GM20431 (cell line): ENCODE results near the gene TBX5.

Source experiments
- in situ Hi-C: fragments of 300-500 bp; cut with MseI, MboI; formaldehyde crosslinking; loops from one replicate; pipeline ENCODE4 v1.15.0; 2020; ENCODE audit warnings: low sequenced_read_pairs; ENCODE audit not compliant: unreplicated experiment

Gene TBX5

DNA sequence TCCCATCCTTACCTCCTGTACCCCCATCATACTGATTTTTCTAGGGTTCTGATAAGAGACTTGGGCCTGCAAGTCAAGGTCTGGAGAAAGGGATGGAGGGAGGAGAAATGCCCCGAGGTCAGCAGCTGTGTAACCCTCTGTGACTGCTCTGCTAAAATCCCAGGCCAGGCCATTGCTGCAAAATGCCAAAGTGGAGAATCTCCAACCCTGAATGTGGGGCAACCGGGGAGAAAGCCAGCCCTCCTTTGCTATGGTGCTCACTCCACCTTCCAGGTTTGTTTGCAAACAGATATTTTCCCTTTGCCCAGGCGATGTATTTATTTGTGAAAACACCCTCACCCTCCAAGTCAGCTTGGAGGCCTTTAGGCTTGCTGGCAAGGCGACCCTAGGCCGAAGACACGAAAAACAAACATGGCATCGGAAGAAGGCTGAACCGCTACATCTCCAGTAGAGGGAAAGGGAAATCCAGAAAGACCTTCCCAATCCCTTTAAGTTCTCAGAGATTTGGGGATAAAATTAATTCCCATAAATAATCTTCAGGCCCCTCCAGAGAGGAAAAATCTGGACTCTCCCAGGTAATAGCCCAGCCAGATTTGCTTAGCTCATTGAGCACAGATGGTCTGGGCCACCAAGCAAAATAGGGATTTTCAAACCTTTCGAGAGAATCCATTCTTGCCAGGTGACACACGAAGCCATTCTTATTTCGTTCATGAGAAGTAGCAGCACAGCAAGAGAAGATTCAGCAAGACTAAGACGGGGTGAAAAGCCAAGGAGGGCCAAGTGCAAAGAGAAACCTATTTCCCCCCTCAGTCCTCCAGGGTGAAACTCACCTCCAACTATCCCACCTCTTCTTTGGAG, 1.3 kb upstream of the TBX5 start:
- in situ Hi-C loops, result no loop called here

DNA sequence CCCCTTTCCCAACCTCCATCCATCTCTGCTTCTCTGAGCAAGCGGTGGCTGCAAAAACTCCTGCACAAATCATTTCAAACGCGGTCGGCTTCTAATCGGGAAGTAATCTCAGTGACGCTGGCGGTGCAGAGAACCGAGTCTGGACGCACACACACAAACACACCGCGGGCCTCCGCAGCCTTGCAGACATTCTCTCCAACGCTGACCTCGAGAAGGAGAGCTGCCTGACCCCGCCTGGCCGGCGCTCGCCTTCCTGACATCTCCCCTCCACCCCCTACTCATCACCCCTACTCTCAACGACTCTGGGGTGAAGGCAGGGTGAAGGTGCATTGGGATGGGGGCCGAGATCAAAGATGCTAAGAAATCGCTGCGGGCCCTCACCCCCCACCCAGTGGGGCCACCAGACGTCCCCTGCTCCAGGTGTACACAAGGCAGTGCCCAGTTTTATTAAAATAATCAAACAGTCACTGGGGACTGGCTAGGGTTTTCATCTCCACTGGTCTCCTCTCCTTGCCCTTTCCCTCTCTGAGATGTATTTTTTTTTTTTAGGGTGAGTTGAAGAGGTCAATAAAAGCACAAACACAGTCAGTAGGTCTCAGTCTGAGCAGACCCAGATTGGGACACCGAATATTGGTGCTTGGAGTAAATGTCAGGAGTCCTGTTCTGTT, 506 bp upstream of the TBX5 start:
- in situ Hi-C loops, result no loop called here

DNA sequence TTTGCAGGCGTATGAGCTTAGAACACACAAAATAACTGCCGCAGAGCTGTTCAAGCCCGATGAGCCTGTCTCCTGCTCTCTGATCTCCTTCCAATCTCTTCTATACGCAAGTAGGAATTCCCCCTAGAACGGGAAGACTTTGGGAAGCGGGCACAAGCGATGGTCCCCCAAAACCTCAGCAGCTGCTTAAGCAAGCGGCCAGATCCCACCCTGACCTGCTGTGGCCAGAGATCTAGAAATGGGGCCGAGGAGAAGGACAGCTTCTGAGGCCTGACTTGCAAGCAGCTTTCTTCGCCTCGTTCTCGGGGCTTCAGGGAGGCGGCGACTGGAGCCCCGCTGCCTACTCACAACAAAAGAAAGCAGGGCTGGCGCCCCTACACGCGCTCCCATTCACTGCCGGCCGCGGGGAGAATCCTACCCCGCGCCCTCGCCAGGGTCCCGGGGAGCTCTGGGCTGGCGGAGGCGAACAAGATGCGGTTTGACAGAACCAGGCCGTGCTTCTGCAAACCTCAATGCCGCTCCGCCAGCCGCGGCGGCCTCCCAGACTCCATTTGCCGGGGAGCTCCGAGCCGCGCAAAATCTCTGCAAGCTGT, 922 bp downstream of the TBX5 start:
- in situ Hi-C loops, result no loop called here

GRCh38 chr12:114404083-114404925, 1.6 kb downstream of the TBX5 start:
- in situ Hi-C loops, result no loop called here

- in situ Hi-C loops, result no loop called here
Measured at GRCh38 chr12:114403690-114404066, 2.3 kb downstream of the TBX5 start.

GRCh38 chr12:114403011-114403689, 2.8 kb downstream of the TBX5 start:
- in situ Hi-C loops, result no loop called here

DNA sequence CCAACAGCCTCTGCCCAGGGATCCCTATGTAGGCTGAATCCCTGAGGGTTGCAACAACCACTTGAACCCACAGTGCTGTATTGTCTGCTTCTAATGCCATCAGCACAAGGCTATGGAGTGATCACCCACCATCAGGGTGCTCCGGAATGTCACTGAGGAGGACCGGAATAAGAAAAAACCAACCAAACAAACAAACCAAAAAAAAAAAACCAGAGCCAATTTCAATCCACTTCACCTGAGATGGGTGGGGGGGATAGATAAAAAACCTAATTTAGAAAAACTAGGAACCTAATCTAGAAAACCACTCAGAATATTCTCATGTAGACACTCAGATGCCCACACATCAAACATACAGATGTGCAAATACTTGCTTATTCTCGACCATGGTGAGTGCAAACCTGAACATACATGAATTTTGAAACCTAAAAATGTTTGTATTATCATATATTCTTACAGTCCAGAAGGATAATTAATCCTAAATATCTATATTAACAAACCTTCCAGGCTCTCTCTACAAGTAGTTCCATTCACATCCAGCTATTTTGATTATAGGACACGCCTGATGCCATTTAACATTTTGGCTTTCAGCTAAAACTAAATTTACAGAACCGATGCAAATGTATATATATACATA, 3.7 kb downstream of the TBX5 start:
- in situ Hi-C loops, result no loop called here

DNA sequence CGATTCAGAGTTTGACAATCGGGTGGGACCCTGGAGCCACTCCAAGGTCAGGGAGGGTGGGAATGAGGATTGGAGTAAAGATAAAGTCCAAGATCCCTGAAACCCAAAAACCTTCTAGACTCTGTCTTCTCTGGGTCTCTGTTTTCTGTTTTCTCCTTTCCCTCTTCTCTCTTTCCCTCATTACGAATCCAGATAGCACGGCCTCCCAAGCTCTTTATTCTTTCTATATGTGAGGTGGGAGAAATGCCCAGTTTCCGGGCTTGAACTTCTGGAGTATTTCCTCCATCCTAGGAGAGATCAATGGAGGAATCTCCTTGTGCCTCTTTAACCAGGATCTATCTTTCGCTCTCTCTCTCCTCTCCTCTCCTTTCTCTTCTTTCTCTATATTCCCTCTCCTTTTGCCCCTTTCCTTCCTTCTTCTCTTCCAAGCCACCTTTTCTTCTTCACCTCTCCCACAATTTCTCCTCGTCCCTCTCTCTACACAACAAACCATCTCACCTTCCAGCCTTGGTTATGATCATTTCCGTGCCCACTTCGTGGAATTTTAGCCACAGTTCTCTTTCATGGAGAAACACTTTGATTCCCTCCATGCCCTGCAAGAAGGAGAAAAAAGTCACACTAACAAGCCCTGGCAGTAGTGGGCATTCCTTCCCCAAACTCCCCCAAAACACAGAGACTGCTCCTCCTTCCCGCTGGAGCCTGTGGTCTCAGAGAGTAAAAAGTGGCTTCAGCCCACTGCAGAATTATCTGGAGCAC, 4.4 kb downstream of the TBX5 start:
- in situ Hi-C loops, result no loop called here

DNA sequence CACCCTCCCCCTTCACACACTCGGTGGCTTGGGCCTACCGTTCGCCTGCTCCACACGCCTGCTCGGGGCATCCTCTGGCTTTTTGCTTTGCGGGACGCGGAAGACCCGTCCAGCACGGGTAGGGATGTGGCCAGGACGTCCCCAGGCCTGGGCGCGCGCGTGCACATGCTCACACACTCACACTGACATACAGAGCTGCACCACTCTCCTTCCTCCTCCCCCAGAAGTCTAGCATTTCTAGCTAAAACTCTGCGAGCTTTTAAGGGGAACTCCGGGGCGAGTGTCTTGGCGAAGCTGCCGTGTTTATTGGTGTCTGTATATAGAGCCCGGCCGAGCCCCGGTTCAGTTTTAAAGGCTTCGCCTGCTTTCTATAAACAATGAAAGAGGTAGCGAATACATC, 5.0 kb downstream of the TBX5 start:
- in situ Hi-C loops, result no loop called here

GRCh38 chr12:114400361-114400811, 5.6 kb downstream of the TBX5 start:
- in situ Hi-C loops, result no loop called here

DNA sequence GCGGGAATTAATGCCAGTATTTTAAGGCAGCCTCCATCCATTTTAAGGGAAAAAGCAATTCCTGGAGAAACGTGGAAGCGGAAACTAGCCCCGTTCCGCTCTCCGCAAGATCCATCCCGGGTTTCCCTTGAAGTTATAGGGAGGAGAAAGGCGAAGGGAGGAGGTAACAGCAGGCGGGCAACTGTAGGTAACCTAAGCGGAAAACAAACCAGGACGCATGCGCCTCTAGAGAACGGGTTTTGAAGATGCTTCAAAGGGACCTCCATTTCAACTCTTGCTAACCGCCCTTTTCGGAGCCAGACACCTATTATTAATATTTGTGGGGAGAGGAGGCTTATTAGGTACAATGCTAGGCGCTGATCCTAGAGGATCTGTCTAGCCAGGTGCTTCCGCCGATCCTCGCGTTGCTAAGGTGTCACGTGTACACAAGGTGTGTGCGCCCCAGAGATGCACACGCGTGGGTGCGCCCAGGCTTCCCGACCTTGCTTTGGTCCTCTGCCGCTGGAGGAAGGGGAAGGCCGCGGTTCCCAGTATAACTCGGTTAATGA, 6.2 kb downstream of the TBX5 start:
- in situ Hi-C loops, result no loop called here

DNA sequence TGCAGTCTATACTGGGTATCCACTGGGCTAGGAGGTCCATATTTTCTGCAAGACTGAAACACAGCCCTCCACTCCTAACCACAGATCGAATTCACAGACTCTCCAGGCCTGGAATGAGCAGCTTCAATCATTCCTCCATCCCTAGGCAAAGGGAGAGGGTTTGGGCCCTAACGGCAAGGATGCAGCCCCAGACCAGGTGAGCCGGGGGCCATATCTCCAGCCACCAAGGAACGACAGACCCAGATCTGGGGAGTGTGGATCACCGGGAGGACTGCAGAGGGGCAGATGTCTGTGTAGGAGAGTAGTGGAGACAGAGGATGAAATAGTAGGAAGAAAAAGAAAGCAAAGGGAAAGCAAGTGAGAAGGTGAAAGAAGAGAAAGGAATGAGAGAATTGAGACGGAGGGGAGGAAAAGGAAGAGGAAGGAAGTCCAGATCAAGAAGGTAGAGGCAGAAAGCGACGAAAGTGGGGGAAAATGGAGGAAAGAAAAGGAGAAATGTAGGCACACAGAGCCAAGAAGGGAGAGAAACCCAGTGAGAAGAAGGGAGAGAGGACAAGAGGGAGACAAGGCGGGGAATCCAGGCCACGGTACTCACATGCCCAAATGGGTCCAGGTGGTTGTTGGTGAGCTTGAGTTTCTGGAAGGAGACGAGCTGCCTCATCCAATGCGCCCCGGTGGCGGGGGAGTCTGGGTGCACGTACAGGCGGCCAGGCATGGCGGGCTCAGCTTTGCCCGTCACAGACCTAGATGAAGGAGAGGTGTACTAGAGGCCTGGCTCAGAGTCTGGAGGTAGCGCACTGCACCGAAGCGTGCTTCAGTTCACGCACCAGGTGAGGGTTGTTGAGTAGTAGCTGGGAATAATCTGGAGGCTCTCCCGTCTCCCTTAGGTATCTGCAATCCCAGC, 7.7 kb downstream of the TBX5 start:
- in situ Hi-C loops, result no loop called here

DNA sequence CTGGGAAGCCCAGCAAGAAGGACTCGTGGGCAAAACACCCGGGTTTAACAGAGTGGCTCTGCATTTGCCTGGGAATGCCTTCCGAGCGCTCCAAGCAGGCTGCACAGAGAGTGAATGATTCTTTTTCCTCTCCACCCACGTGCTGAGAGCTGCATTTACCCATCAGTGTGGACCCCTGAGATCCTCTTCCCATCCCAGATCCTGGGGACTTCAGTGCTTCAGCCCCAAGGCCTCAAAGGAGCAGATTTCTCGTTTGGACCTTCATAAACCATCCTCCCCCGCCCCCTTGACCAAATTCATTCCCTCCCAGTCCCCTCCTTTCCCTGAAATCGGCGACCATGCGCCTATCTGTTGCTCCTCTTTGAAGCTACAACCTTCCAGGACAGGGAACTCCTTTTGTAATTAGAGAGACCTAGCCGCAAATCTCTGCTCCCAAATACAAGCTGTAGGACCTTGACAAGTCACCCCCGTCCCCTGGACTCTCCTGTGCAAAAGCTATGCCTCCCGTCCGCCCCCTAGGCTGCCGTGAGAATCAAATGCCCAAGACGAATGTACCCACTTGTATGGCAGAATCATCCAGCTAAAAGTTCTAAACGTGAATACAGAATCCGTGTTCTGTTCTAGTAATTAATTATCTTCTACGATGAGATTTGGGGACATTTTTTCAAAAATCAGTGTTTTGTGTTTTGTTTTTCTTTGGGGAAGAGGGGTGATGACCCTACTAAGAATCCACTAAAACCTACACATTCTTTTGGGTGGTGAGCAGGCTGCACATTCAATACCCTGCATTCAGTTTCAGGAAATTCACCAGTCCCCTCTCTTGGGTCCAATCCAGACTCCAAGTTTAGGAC, 8.8 kb downstream of the TBX5 start:
- in situ Hi-C loops, result no loop called here

- in situ Hi-C loops, result no loop called here
Measured at GRCh38 chr12:114396153-114396868, 9.6 kb downstream of the TBX5 start.

DNA sequence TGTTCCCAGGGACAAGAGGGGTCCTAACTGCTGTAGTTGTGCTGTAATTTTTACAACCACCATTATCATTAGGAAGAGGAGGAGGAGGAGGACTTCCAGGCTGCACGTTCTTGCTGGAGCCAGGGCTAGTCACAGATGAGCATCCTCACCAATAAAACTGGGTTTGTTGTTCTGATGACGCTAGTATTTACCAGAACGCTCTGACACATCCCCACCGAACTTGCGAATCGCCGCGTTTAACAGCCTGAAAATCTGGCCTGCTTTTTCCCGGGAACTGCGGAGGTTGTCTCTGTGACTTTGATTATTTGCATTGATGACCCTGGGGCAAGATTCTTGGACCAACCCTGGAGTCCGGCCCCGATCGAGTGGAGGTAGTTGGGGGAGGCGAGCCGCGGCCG, 10.2 kb downstream of the TBX5 start:
- in situ Hi-C loops, result no loop called here

DNA sequence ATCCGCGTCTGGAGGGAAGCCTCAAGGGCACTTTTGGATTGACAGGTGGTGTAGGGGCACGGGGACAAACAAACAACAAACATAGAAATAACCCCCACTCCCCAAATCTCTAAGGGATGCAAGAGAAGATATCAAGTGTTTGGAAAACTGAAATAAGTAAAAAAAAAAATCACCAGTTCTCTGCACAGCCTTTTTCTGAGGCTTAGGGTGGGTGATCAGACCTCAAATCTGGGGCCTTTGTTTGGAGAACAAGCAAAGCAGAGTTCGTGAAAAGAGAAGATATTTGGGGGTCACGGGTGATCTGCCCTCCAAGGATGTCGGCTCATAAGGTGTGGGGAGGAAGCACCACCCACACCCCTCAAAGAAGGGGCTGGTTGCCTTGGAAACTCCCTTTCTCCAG, 10.7 kb downstream of the TBX5 start:
- in situ Hi-C loops, result no loop called here
